ENCODE measurements around the gene PRR23B.

Gene PRR23B

GRCh38 chr3:138974462-138974861, 46.3 kb downstream of the PRR23B start:
- DNase-seq (ENCODE audit: low read depth), result peak; percentile 78

GRCh38 chr3:138972941-138973340, 47.8 kb downstream of the PRR23B start:
- no peak for DNase-seq (ENCODE audit: low read depth)

- no peak for DNase-seq (ENCODE audit: low read depth)
These were observed 48.9 kb downstream of the PRR23B start for GRCh38 chr3:138971766-138972320.

Measured in ELR (cell line).